ENCODE data around the gene COL24A1. TPM values are rescaled to one million over a fixed set of nuclear protein-coding genes. Genes with fewer than 3 reads are reported as not detected.
A peak's percentile ranks its signal among the peaks of the same experiment; 100 is the strongest.

COL24A1 gene
- total RNA-seq, 1 donor from 2014 or later, result not detected

DNA sequence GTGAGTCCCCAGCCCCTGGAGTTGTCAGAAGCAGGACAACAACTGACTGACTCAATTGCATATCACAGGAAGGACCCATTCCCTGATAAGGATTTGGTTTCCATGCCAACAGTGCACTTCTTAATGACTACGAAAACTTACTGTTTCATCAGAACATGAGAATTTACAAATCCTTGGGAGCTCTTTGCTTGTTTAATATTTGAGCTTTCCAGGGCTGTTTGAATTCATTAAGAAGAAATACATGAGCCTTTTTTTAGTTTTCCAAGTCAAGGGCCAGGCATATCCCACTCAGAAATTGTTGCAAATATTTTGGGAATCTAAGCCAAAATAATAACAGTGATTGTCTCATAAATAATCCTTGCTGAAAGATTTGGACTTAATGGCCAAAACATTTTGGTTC, 27.2 kb upstream of the COL24A1 start:
- intact Hi-C loops (cut with micrococcal nuclease), result no loop called here
- H3K9me3 Mint-ChIP-seq, result no peaks in the 10 kb centered on the region
- H3K27me3 Mint-ChIP-seq (ENCODE audit: insufficient read depth), result peaks cover 2% of the 10 kb centered on the region
- no peaks in the 10 kb centered on the region for H3K36me3 Mint-ChIP-seq (ENCODE audit: low read depth)
- no peaks in the 10 kb centered on the region for H3K4me1 Mint-ChIP-seq (ENCODE audit: low read depth)
- DNase-seq (ENCODE audit: low spot score), result no peak
- no peak overlapping the region for H3K27ac Mint-ChIP-seq
- H3K4me3 Mint-ChIP-seq, result no peak overlapping the region

DNA sequence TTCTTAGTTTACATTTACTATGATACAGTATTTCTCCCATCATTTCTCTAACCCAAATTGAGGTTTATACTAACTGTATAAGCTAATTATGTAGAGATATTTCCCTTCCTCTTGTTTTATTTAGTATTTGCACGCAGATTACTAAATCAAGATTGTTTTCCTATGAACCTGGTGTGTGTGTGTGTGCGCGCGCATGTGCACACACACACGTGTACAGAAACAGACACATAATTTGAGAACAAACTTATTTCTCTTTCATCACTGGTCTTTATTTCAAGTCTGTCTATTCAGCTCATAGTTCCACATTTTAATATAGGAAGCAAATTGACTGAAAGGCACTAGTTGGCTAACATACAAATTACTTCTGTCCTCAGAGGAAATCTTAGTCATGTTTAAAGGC, 19.7 kb upstream of the COL24A1 start:
- no peak for DNase-seq (ENCODE audit: low spot score)
- Mint-ChIP-seq H3K4me3 (no peak overlapping the region), H3K9me3 (no peaks in the 10 kb centered on the region), H3K27ac (no peak overlapping the region), H3K27me3 (ENCODE audit: insufficient read depth) (no peaks in the 10 kb centered on the region), H3K4me1 (ENCODE audit: low read depth) (no peaks in the 10 kb centered on the region), H3K36me3 (ENCODE audit: low read depth) (no peaks in the 10 kb centered on the region)
- intact Hi-C loops (cut with micrococcal nuclease), result no loop called here

DNA sequence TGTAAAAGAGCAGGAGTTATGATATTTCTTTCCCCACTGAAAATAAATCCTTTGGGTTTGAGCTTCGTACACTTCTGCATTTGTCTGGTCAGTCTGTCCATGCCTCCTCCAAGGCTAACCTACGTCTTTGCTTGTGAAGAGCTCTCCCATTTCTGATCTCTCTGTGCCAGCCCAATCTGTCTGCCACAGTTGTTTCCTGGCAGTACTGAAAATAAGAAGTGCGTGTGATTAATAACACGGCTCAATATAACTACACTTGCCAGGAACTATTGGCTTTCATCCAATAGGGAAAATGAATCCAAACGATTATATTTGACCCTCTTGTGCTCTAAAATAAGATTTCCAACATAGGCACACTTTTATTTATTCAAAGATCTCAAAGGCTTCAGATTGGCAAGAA, 19.2 kb upstream of the COL24A1 start:
- Mint-ChIP-seq H3K36me3 (ENCODE audit: low read depth) (no peaks in the 10 kb centered on the region), H3K9me3 (no peaks in the 10 kb centered on the region), H3K27me3 (ENCODE audit: insufficient read depth) (no peaks in the 10 kb centered on the region), H3K4me1 (ENCODE audit: low read depth) (no peaks in the 10 kb centered on the region), H3K27ac (no peak overlapping the region), H3K4me3 (no peak overlapping the region)
- DNase-seq (ENCODE audit: low spot score), result no peak
- intact Hi-C loops (cut with micrococcal nuclease), result no loop called here

DNA sequence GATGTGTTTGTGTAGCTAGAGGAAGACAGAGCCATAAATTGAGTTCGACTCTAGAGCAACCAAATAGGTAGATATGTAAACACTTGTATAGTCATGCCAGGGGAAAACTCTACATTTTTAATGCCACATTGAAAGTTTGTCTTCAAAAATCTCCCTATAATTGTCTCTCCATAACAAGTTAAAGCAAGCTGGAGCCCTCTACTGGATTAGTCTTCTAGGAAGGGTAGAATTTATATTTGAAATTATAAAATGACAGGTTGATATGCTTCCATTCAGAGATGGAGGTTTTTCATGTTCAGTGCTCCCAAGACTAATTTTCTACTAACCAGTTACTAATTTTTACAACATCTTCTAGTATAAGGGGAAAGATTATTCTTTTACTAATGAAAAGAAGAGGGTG, 13.1 kb upstream of the COL24A1 start:
- intact Hi-C loops (cut with micrococcal nuclease), result no loop called here
- H3K4me3 Mint-ChIP-seq, result no peak overlapping the region
- peaks cover 11% of the 10 kb centered on the region for H3K9me3 Mint-ChIP-seq
- no peaks in the 10 kb centered on the region for H3K4me1 Mint-ChIP-seq (ENCODE audit: low read depth)
- DNase-seq (ENCODE audit: low spot score), result no peak
- H3K36me3 Mint-ChIP-seq (ENCODE audit: low read depth), result no peaks in the 10 kb centered on the region
- H3K27me3 Mint-ChIP-seq (ENCODE audit: insufficient read depth), result no peaks in the 10 kb centered on the region
- H3K27ac Mint-ChIP-seq, result no peak overlapping the region

DNA sequence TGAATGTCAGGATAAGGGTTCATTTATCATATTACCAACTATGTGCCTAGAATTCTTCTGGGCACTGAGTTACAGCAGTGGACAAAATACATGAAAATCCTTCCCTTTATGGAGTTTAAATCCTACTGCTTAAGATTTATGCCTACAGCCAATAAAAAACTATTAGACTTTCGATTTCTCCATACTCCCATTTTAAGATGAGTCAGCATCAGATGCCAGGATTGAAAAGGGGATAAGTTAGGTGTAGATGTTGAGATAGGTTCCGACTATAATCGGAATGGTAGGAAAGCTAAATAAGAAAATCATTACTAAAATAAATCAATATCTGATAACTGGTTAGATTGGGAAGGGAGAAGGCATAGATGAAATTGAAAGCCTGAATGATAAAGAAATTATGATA, 3.2 kb upstream of the COL24A1 start:
- intact Hi-C loops (cut with micrococcal nuclease), result no loop called here
- Mint-ChIP-seq H3K27ac (no peak overlapping the region), H3K4me1 (ENCODE audit: low read depth) (peaks cover 5% of the 10 kb centered on the region), H3K4me3 (no peak overlapping the region), H3K27me3 (ENCODE audit: insufficient read depth) (peaks cover 22% of the 10 kb centered on the region), H3K36me3 (ENCODE audit: low read depth) (no peaks in the 10 kb centered on the region), H3K9me3 (no peaks in the 10 kb centered on the region)
- DNase-seq (ENCODE audit: low spot score), result no peak

DNA sequence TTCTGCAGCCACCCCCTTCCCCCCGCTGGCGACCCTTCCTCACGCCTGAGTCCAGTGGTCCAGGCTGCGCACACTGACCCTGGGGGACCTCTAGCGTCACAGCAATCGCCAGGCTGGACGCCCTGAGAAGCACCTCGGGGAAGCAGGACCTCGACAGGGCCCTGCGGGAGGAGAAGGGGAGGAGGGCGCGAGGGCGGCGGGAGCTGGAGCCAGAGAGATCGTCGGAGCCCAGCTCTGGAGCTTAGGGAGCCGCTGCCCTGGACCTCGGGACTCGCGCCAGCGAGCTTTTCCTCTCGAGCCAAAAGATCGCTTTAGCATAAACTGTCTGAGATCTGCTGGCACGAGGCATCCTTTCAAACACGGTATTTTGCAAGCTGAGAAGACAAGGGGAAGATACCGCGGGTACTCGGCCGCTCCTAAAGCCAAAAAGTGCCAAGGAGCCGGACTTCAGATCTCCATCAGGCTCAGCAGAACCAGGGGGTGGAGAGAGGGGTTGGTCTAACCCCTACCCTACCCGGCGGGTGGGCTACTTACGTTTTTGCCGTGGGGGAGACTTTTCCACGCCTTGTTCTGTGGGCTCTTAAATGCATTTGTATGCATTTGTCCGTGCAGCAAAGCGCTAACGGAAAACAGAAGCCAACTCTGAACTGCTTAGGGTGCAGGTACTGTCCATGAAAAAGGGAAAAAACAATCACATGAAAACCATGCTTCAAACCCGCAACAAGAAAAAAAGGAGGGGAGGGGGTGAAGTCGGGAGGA, 586 bp downstream of the COL24A1 start:
- intact Hi-C loops (cut with micrococcal nuclease), result no loop called here
- Mint-ChIP-seq H3K27ac (no peak overlapping the region), H3K9me3 (no peaks in the 10 kb centered on the region), H3K4me3 (peak overlapping the region; percentile 41), H3K4me1 (ENCODE audit: low read depth) (peaks cover 5% of the 10 kb centered on the region), H3K36me3 (ENCODE audit: low read depth) (no peaks in the 10 kb centered on the region), H3K27me3 (ENCODE audit: insufficient read depth) (peaks cover 28% of the 10 kb centered on the region)
- DNase-seq (ENCODE audit: low spot score), result no peak

DNA sequence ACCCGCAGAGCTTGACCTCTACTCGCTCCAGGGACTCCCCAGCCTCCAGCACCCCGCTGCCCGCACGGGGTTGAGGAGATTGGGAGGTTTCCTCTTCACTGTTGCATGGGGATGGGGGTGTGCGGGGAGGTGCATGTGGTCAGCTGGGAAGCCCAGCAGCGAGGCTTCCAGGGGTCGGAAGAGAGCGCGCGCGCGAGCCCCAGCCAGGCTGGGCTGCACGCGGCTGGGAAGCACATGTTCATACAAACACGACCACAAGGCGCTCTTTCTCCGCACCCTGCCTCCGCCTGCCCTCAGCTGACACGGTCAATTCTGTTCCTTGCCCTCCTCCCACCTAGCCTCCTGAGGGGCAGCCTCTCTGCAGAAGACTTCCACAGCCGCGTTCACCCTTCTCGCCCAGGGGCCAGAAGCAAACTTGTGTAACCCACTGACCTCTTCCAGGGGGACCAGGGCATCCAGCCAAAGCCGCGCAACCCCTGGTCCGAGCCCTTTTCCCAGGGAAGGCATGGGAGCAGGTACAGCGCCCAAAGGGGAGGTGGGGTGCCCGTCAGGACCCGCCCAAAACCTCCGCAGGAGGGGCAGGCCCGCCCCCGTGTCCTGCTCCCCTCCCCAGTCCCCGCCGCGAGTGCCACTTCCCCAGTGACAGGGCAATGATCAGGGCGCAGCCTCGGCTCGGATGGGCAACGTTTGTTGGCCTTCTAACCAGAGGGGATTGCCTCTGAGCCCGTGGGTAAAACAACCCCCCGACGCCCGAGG, 1.3 kb downstream of the COL24A1 start:
- intact Hi-C loops (cut with micrococcal nuclease), result no loop called here
- Mint-ChIP-seq H3K9me3 (no peaks in the 10 kb centered on the region), H3K4me3 (no peak overlapping the region)

DNA sequence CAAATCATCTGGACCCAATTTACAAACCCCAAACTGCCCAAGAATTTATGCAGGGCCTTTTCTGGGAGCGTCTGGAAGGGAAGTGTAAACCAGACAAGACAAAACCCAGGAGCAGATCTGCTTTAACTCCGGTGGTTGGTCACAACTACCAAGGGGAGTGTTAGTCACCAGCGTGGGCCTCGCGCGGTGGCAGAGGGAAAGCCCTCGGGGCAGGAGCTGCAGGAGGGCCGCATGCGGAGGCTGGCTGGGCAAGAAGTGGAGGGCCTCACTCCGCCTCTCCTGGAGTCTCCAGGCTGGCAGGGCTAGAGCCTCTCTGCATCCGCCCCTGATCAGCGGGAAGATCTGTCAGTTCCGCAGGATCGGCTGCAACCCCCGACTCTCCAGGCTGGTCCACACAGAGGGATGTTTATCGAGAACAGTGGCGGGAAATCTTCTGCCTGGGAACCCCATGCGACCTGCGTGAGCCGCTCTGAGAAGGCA, 2.0 kb downstream of the COL24A1 start:
- H3K4me1 Mint-ChIP-seq (ENCODE audit: low read depth), result peaks cover 5% of the 10 kb centered on the region
- no peaks in the 10 kb centered on the region for H3K9me3 Mint-ChIP-seq
- H3K36me3 Mint-ChIP-seq (ENCODE audit: low read depth), result no peaks in the 10 kb centered on the region
- no peak overlapping the region for H3K27ac Mint-ChIP-seq
- H3K4me3 Mint-ChIP-seq, result no peak overlapping the region
- intact Hi-C loops (cut with micrococcal nuclease), result no loop called here
- H3K27me3 Mint-ChIP-seq (ENCODE audit: insufficient read depth), result peaks cover 26% of the 10 kb centered on the region
- DNase-seq (ENCODE audit: low spot score), result no peak

More for the DNA sequence above, 1.3 kb downstream of the COL24A1 start:
- no peak overlapping the region for H3K27ac Mint-ChIP-seq
- H3K4me1 Mint-ChIP-seq (ENCODE audit: low read depth), result peaks cover 5% of the 10 kb centered on the region
- DNase-seq (ENCODE audit: low spot score), result no peak
- no peaks in the 10 kb centered on the region for H3K36me3 Mint-ChIP-seq (ENCODE audit: low read depth)
- H3K27me3 Mint-ChIP-seq (ENCODE audit: insufficient read depth), result peaks cover 27% of the 10 kb centered on the region

DNA sequence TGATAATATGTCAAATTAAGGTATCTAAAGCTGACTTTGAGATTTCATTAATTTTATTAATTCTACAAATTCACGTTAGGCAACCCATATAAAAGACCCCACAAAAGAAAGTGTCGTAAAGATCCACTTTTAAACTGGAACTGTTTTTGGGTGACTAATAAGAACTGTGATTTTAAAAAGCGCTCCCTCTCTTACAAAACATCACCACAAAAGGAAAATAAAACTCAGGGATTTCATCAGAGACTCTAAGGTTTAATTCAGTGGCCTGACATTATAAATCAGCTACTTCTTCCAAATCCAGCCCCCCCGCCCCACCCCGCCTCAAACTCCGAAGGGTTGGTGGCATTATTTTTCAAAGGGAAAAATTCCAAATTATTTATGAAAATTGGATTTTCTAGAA, 2.7 kb downstream of the COL24A1 start:
- Mint-ChIP-seq H3K27ac (no peak overlapping the region), H3K36me3 (ENCODE audit: low read depth) (no peaks in the 10 kb centered on the region), H3K27me3 (ENCODE audit: insufficient read depth) (peaks cover 26% of the 10 kb centered on the region), H3K9me3 (no peaks in the 10 kb centered on the region), H3K4me3 (no peak overlapping the region), H3K4me1 (ENCODE audit: low read depth) (peaks cover 5% of the 10 kb centered on the region)
- DNase-seq (ENCODE audit: low spot score), result no peak
- intact Hi-C loops (cut with micrococcal nuclease), result no loop called here

DNA sequence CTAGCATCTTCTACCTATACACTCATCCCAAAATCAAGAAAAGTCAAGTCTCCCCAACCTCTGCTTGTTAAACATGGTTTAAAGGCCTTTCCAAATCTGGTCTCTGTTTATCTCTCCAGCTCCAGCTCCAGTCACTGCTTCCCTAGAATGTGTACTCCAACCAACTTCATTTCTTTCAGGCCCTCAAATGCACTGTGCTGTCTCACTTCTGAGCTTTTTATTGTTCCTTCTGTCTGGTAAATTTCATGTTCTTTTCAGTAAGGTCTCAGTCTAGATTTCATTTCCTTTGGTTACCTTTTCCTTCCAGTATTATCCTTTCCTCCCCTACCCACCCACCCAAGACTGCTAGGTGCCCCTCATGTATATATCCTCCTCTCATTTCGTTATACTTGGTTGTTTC, 3.7 kb downstream of the COL24A1 start:
- intact Hi-C loops (cut with micrococcal nuclease), result no loop called here
- H3K4me3 Mint-ChIP-seq, result no peak overlapping the region
- no peak for DNase-seq (ENCODE audit: low spot score)
- H3K27ac Mint-ChIP-seq, result no peak overlapping the region
- no peaks in the 10 kb centered on the region for H3K9me3 Mint-ChIP-seq
- peaks cover 24% of the 10 kb centered on the region for H3K27me3 Mint-ChIP-seq (ENCODE audit: insufficient read depth)
- H3K4me1 Mint-ChIP-seq (ENCODE audit: low read depth), result peaks cover 5% of the 10 kb centered on the region
- no peaks in the 10 kb centered on the region for H3K36me3 Mint-ChIP-seq (ENCODE audit: low read depth)

DNA sequence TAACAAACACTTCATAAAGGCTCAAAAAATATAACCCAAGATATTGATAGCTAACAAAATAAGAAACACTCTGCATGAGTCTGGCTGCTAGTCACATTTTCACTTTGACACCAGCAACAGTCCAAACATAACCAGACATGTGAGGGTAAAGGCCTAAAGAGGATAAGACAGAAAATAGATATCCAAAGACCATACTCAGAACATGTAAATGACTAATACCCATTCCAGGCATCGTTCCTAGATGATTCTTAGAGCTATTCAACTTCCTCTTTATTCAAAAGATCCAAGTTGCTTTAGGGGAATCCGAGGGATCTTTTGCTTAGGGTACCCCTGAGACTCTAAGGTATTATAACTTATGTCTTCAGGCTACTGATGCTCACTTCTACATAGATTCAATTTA, 5.1 kb downstream of the COL24A1 start:
- Mint-ChIP-seq H3K27me3 (ENCODE audit: insufficient read depth) (peaks cover 17% of the 10 kb centered on the region), H3K9me3 (no peaks in the 10 kb centered on the region), H3K36me3 (ENCODE audit: low read depth) (no peaks in the 10 kb centered on the region), H3K4me1 (ENCODE audit: low read depth) (peaks cover 4% of the 10 kb centered on the region), H3K4me3 (no peak overlapping the region), H3K27ac (no peak overlapping the region)
- intact Hi-C loops (cut with micrococcal nuclease), result no loop called here
- DNase-seq (ENCODE audit: low spot score), result no peak

DNA sequence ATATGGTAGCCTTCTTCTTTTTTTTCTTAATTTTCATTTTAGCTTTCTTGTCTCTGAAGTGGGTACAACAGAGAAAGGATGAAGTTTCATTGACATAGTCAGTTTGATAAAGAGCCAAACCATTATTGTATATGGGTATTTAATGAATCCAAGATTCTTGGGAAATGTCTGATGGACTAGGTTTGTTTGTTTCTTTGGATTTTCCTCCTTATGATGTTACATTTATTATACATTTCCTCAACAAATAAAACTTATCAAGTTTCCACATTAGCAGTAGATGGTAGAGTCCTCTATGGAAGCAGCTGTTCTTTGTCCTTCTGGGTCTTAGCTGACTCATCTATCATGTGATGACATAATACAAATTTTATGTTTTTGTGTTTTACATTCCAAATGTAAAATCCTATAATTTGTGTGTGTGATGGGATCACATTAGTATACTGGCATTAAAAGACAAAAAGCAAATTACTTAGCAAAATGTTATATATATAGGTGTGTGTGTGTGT, 6.0 kb downstream of the COL24A1 start:
- Mint-ChIP-seq H3K9me3 (no peaks in the 10 kb centered on the region), H3K36me3 (ENCODE audit: low read depth) (no peaks in the 10 kb centered on the region), H3K4me1 (ENCODE audit: low read depth) (no peaks in the 10 kb centered on the region), H3K27ac (no peak overlapping the region), H3K27me3 (ENCODE audit: insufficient read depth) (peaks cover 9% of the 10 kb centered on the region), H3K4me3 (no peak overlapping the region)
- intact Hi-C loops (cut with micrococcal nuclease), result no loop called here
- no peak for DNase-seq (ENCODE audit: low spot score)

DNA sequence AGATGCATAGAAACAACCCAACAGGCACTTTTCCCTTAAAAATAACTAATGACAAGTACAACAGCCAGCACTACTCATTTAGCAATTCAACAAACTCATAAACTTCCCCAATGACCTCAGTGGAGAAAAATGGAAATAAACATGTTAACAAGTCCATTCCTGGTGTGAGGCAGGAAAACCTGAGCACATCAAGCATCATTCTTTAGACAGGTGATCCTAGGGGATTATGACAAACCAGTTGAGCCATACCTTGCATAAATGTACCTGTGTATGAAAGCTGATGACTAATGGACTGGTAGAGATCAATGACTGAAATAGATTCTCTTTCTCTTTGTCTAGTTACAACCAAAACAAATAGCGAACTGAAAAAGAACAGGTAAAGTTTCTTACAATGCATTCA, 7.0 kb downstream of the COL24A1 start:
- Mint-ChIP-seq H3K9me3 (no peaks in the 10 kb centered on the region), H3K36me3 (ENCODE audit: low read depth) (no peaks in the 10 kb centered on the region), H3K4me3 (no peak overlapping the region), H3K27me3 (ENCODE audit: insufficient read depth) (peaks cover 5% of the 10 kb centered on the region), H3K4me1 (ENCODE audit: low read depth) (no peaks in the 10 kb centered on the region), H3K27ac (no peak overlapping the region)
- intact Hi-C loops (cut with micrococcal nuclease), result no loop called here
- DNase-seq (ENCODE audit: low spot score), result no peak

Measured in activated T-helper 1 cell treated with anti-CD3 and anti-CD28 coated beads, Interleukin-12 subunit alpha, Interleukin-12 subunit beta, Interleukin-2, Interleukin-4 antibody, amounts not matched to agents 30 ng/mL and 10 ng/mL and 1 ng/mL, durations not matched to agents 14 hours and 24 hours and 36 hours (primary cell).